NCI-H748 treated with DMSO at 0.1 percent for 48 hours (cell line): ENCODE data around the gene CIT.

Source experiments
- DNase-seq: peaks from one replicate; lab custom pipeline; 2025; lab: John Stamatoyannopoulos, UW

CIT gene

DNA sequence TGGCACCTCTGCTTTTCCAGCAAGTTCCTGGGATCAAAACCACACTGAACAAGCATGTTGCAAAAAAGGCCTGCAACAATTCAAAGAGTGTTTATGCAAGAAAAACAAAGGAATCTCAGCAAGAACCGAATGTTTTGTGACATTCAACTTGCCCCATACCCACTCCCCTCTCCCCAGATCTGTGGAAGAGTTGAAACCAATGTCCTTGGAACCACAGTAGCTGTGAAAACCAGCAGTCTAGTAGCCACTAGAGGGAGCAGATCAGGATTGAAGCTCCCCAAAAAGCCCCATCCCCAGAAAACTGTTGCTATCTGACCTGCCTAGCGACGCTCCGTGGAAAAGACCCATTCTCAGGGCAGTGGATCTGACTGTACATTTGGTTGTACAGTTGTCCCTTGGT lies 182.1 kb downstream of the CIT start:
- DNase-seq = no peak

DNA sequence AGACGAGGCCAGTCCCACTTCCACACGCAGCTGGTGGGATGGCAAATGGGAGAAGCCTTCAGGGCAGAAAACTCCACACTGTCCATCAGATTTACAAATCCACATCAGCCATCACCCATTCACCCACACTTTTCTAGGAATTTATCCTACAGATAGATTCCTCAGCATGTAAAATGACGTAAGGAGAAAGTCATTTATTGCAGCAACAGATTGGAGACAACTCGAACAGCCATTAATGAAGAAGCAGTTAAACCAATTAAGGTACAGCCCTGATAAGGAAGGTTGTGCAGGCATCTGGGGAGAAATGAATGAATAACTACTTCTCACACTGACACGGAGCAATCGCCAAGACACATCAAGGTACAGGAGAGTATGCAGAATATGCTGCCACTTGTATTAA lies 183.0 kb downstream of the CIT start:
- no peak for DNase-seq

DNA sequence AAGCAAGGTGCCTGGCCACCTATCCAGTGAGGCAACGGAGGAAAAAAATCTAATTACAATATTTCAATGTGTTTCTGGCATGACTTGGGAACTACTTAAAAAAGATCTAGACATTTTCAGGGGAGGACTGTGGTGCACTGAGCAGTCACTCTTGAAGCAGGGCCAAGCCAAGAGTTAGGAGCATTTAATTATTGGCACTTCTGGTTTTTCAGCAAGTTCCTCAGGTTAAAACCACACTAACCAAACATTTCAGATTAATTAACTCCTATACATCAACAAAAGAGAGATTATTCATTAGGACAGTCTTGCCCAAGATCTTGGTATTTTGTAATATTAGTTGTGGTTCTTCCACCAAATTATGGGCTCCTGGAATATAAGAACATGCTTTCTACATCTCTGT lies 183.6 kb downstream of the CIT start:
- no peak for DNase-seq

DNA sequence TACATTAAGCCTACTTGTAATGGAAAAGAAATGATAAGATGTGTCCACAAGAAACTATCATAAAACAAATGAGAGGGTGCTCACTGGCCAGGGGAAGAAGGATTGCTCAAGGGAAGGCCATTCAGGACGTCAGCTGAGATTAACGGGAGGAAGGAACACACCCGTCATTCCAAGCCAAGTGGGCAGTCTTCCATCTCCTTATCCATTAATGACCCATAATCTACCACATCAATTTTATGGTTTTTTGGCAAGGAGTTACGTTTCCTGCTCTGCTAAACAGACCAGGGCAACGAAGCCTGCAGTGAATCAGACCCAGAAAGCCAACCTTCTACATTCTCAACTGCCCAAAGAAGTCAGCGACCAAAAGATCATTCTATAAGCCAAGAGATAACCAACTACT lies 184.1 kb downstream of the CIT start:
- DNase-seq = no peak

DNA sequence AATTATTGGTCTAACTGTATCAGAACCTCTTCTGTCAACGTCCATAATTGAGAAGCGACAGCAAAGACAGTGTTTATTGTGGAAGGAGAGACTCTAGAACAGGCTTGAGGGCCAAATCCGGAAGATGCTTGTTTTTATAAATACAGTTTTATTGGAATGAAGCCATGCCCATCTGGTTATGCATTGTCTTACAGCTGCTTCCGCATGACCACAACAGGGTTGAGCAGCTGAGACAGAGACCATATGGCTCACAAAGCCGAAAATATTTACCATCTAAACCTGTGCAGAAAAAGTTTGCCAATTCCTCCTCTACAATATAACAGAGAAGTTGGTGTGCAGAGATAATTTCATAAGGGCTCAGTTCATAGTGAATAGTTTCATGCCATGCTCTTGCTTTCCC lies 184.7 kb downstream of the CIT start:
- DNase-seq = no peak

DNA sequence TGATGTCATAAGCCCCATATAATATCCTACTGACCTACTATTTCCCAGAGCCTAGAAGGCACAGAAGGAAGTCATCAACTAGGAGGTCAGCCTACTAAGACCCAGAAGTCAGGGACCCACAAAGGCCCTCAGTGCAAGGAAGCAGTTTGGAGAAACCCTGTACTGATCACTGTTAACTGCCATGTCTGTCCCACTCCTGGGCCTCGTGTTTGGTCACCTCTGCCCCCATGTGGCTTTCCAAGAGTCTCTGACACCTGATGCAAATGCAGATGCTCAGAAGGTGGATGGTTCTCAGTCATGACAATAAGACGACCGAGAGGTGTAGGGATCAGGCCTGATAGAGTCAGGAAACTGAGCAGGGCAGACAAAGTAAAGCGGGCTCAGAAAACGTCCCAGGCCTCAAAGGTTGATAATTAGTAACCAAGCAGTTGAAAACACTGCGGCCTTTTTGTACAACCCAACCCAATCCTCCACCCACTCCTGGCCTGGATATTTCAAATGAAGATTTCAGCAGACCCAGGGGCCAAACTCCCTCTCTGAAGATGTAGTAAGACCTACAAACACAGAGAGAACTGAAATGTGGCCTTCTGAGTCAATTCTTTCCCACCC lies 185.8 kb downstream of the CIT start:
- no peak for DNase-seq

DNA sequence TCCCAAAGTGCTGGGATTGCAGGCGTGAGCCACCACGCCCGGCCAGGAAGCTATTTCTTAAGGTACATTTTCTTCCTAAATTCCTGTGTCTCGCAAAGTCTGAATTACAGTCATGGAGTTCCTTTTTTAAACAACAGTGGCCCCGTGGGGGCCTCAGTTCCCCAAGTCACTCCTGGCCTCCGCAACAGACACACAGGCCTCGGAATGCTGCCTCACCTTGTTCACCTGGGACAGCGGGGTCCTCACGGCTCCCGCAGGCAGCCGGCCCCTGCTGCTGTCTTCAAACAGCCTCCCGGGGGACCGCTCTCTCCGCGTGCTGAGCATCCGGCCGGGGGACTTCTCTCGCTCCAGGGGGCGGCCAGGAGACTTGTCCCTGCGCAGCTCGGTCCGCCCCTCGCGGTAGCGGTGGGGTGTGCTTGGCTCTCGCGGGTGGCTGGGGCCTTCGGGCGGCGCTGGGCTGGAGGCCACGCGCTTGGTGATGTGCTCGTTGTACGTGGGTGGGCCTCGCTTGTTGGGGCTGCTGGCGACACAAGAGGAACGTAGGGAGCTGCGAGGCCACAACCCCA lies 187.1 kb downstream of the CIT start:
- DNase-seq = no peak

DNA sequence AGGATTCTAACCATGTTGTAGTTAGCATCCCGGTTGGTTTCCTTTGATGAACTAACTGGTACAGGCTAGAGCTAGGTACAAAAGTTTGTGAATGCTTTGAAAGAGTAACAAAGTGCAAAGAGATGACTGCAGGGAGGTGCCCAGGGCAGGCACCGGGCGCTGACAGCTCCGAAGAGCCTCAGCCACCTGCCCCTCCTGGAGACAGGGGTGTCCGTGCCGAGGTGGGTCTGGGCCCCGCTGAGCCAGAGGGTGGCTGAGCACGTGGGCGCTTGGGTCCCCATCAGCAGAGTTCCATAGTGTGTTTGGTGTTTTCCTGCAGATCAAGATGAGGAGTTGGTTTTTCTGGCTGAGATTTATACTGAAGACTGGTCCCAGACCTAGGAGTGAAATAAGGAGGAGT lies 189.2 kb downstream of the CIT start:
- no peak for DNase-seq

DNA sequence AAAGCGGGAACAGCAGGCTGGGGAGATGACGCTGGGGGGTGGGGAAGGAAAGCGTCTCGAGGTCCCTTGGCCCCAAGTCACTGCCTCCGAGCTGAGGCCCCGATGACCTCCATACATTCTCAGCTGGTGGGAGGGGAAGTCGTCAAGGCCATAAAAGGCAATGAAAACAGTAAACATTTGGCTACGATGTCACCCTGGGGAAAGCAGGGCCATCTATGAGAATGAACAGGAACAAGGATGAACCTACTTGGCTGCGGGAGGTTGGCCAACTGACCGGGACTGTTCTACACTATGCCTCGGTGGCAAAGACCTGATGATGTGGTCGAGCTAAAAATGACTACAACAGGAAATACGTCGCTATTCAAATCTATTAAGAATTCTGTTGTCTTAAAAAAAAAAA lies 189.7 kb downstream of the CIT start:
- DNase-seq = no peak

DNA sequence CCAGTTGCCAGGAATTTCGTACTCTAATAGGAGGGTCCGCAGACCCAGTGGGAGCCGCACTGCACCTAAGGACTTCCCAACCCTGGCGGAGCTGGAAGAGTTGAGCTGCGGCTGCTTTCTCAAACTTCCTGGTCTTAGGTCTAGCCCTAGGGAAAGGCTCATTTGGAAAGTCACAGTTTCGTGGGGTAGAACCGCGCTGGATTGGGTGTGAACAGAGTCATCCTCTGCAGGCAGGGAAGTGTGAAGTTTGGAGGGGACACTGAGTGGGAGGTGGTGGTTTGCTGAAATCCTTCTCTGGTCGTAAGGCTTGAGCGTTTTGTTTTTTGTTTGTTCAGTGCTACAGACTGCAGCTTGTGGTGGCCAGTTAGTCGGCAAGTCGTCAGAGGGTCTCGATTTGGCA lies 190.3 kb downstream of the CIT start:
- DNase-seq = no peak

DNA sequence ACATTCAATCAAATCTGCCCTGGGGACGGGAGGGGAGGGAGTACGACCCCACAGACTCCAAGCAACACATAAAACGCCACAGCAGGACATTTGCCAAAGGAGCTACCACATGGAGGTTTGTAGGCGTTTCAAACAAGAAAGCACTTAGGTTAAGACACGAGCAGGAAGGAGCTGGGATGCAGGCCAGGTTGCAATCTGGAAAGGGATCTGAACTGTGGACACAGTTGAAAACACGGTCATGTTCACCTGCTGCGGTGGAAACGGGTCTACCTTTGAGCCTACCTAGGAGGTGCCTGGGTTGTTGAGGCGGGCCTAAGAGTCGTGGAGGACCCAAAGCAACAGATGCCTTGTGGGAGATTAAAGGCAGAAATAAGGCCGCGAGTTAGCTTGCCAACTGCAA lies 190.8 kb downstream of the CIT start:
- DNase-seq = no peak

DNA sequence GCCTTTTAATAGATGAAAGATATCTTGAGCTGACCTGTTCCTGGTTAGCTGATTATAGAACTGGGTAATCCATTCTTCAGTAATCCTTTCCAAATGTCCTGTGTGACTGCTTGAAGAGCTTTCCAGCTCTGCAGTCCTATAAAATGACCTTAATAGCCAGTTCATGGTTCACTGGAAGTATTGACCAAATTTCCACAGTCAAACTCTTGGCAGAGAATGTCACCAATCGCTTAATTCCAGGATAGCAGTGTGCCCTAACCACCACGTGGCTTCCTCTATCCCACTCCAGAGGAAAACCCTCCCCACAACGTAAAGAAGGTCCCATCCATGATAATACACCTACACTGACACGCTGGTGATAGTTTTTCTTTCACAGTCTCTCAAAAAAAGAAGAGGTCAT lies 191.7 kb downstream of the CIT start:
- DNase-seq = no peak

DNA sequence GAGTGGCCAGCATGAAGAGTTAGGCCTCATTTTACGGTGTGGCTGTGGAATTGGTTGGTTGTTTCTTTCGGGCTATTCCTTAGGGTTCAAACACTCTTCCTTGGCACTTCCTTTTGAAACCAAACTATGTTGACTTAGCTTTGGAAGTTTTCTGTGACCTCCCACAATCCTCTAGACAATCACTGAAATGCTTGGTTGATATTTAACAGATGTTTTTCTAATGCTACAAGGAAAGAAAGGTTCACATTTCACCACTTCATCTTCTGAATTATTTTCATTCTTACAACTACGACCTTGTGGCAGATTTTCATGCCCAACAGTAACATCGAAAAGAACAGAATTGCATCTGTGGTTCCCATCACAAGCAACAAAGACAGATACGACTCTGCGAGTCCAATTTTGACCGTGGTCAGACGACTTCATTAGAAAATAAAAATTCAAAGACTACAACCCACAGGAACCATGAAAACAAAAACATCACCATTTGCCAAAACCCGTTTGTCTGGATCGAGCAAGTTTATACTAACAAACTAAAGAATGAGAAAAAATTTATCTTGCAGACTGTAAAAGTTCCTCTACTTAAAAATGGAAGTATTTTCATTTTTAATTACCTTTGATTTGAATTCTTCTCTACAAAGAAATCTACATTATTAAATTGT lies 192.3 kb downstream of the CIT start:
- DNase-seq = no peak

DNA sequence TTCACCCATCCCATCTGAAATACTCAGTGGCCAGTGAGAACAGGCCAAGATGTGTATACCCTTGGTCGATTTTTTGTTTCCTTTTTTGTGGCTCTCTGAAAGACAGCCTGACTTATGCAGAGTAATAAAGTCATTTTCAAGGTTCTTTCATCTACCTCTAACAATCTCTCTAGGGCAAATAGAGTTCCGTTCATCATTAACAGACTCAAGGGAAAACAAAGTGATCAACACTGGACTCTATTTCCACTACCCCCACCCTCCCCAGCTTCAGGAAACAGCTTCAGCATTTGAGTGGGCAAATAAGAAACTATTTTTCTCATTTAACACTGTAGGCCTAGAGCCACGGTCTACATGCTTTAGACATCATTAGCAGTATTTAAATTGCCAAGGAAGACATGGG lies 193.3 kb downstream of the CIT start:
- DNase-seq = no peak

DNA sequence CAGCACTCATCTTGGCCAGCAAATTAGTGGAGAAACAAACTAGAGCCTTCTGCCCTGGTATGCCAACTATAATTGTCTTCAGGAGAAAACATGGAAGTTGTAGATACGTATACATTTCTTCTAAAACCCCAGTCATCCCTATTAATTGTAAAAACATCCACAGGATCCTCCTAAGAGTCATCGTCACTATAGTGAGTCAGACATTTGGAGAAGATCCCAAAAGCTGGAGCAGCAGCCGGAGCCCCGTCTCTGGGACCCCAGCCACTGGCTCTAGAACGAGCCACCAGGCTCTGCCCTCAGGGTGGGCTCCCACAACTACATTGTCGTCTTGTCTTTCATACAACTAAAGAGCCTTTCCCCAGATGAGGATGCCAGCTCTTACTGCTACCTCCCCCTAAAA lies 193.7 kb downstream of the CIT start:
- no peak for DNase-seq

DNA sequence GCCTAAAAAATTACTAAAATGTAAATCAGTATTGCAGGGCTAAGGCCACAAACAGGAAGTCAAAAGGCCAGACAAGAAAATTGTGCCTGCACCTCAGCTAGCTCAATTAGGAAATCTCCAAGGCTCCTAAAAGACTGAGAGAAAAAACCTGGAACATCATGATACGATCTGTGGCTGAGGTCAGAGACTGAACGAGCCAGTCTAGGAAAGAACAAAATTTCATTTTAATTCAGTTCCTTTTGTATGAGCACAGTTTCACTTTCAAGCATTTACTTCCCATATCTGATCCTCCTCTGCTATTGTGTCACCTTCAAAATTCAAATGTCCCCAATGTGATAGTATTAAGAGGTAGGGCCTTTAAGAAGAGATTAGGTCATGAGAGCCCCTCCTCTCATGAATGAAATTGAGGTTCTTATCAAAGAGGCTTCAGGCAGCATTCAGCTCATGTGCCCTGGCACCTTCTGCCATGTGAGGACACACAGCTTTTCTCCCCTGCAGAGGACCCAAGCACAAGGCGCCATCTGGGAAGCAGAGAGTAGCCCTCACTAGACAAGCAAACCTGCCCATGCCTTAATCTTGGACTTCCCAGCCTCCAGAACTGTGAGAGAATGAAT lies 194.4 kb downstream of the CIT start:
- DNase-seq = no peak

DNA sequence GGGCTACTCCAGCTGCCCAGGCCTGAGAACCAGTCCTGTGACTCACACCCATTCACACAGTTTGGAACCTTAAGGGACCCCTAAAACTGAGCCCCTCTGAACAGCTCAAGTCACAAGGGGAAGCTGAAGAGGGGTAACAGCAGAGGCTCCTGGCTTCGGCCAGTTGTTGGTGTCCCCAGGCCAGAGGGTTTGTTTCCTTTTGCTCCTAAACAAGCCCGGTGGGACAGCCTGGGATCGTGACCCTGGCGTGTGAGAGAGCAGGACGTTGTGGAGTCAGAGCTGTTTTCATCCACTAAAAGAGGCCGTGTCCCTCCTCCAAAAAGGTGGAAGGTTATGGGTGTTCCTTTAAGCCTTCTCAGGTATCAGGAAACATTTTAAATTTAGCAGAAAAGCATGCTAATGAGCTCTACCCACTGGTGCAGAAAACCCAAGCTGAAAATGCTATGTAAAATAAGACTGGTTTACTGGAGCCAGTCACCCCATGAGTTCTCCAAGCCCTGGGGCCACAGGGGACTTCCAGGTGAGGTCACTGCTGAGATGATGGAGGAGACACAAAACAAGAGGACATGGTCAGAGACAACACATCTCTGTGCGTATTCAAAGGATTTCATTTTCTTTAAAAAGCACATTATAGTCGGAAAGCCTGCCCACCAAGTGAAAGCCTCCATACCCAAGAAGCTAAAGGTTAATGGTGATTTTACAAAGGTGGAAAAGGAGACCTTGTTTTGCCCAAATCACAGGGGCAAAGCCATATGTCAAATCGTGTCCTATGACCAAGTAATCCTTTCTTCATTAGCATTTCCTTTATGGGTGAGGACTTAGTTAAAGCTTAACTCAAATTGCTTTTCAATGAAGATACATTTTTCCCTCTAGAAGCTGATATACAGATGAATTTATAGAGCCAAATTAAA lies 195.1 kb downstream of the CIT start:
- DNase-seq = no peak

DNA sequence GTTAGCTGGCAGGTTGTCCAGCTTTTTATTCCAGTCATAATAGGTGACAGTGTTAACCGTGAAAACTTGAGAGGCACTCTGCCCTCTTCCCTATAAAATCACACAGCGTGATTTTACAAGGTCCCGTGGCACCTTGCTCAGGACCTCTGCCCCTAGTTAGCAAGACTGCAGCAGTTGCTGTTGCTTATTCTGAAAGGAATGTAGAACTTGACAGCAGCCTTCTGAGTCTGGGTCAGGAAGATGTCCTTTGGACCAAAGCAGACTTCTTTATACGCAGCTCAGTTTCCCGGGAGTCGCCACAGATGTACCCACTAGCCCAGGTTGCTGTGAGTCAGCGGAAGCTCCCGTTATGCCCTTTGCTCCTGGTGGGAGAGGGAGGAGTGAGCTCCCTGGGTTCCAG lies 196.0 kb downstream of the CIT start:
- no peak for DNase-seq

DNA sequence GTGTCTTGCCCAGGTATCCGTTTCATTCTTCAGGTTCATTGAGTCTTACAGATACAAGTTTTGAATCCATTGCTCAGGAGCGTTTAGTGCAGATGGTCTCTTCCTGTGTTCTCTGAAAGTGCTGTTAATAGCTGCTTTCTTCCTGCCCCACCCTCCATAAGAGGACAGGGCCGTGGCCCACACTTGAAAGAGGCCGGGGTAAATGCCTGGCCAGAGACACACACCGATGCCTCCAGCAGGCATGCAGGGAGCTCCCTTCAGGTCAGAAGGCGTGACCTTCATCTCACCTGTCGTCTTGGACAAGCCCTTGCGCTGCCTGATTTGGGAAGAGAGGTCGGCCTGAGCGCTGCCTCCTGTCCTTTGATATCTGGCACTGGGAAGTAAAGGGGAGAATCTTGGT lies 197.6 kb downstream of the CIT start:
- DNase-seq = no peak

DNA sequence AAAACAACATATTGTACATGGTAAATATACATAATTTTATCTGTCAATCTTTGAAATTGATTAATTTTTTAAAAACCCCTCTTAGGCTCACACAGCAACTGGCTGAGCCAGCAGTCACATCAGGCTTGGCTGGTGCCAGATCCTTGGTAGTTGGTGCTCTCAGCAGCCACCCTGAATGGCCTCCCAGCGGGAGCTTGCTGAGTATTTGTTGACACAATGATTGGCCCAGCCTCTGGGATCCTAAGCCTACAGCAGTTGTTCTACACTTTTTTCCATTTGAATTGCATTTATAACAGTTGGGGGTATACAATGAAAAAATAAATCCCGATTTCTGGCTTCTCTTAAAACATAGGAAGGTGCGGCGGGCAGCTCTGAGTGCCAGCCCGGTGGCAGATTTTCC lies 198.0 kb downstream of the CIT start:
- peak; percentile 32 for DNase-seq

DNA sequence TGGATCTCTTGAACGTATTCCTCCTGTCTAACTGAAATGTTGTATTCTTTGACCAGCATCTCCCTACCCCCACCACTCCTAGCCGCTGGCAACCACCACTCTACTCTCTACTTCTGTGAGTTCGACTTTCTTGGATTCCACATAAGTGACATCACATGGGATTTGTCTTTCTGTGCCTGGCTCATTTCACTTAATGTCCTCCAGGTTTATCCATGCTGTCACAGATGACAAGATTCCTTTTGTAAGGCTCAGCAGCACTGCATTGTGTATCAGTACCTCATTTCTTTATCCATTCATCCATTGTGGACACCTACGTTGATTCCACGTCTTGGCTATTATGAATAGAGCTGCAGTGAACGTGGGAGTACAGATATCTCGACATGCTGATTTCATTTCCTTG lies 198.7 kb downstream of the CIT start:
- DNase-seq = no peak

DNA sequence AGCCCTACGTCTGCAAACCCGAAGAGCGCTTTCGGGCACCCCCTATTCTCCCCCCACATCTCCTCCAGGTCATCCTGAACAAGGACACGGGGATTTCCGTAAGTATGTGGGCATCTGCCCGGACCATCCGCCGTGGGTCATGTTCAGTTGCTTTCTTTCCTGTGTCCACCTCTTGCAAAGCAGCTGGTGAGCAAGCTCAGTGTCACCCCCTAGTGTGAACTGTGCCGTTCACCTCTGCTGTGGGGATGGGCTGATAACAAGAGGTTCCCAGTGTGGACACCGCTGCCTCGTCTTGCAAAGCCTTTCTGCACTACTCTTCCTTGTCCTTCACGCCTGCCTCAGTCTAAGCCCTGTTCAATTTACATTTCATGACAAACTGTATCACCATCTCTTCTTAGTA lies 200.5 kb downstream of the CIT start:
- no peak for DNase-seq

DNA sequence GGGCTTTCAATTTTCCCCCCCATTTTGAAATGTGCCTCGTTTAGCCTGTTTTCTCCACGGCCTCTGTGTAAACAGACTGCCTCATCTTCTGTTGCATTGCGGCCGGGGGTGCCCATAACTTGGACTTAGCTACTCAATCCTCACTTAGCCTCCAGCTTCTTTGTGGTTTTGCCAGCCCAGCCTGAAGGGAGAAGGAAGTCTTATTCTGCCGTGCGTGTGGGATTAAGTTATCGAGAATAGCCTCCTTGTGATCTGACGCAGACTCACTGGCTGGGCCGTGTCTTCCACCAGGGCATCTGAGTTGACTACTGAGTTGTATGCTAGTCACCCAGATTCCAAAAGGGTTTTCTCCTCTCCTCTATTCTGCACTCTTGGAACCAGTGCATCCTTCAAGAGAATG lies 201.1 kb downstream of the CIT start:
- DNase-seq = no peak
